Endodermal cell (in vitro differentiated cells): Measurements from ENCODE around the gene METTL25B. TPM values are rescaled to one million over a fixed set of nuclear protein-coding genes. Genes with fewer than 3 reads are reported as not detected.

Experiments used
- DNase-seq: peaks from one replicate; pipeline ENCODE4 v3.0.0-alpha.2; 2017
- H3K27ac ChIP-seq: 2 replicates; pipeline ENCODE4 v1.5.1; 2013; ENCODE audit warnings: mild to moderate bottlenecking, low read depth, low read length, moderate library complexity
- H3K27me3 ChIP-seq: 2 replicates; pipeline ENCODE4 v1.6.1; 2013; ENCODE audit warnings: mild to moderate bottlenecking, low read length, moderate library complexity; ENCODE audit not compliant: insufficient read depth, control insufficient read depth, poor library complexity, severe bottlenecking
- H3K36me3 ChIP-seq: 2 replicates; pipeline ENCODE4 v1.7.0; 2013; ENCODE audit warnings: mild to moderate bottlenecking, low read length, moderate library complexity; ENCODE audit not compliant: control insufficient read depth, insufficient read depth
- H3K4me1 ChIP-seq: one replicate; pipeline ENCODE4 v1.7.0; 2013; ENCODE audit warnings: low read length; ENCODE audit not compliant: control insufficient read depth, insufficient read depth
- H3K4me3 ChIP-seq: 2 replicates; pipeline ENCODE4 v1.5.1; 2013; ENCODE audit warnings: mild to moderate bottlenecking, low read length, moderate library complexity
- H3K9ac ChIP-seq: 2 replicates; pipeline ENCODE4 v1.6.1; 2013; ENCODE audit warnings: mild to moderate bottlenecking, low read length, moderate library complexity; ENCODE audit not compliant: poor library complexity, severe bottlenecking; ENCODE audit errors: extremely low read depth
- H3K9me3 ChIP-seq: 2 replicates; pipeline ENCODE4 v1.6.1; 2013; ENCODE audit warnings: mild to moderate bottlenecking, low read length, moderate library complexity; ENCODE audit not compliant: control insufficient read depth
- H3K27ac Mint-ChIP-seq: 2 replicates; pipeline ENCODE4 v1.8.0; 2020; ENCODE audit warnings: mixed read lengths
- H3K27me3 Mint-ChIP-seq: 2 replicates; pipeline ENCODE4 v1.8.0; 2021; ENCODE audit warnings: mild to moderate bottlenecking, mixed read lengths; ENCODE audit not compliant: insufficient read depth
- H3K36me3 Mint-ChIP-seq: 2 replicates; pipeline ENCODE4 v1.8.0; 2020; ENCODE audit warnings: low read depth, mixed read lengths
- H3K4me1 Mint-ChIP-seq: 2 replicates; pipeline ENCODE4 v1.8.0; 2020; ENCODE audit warnings: mixed read lengths
- H3K4me3 Mint-ChIP-seq: 2 replicates; pipeline ENCODE4 v1.8.0; 2020; ENCODE audit warnings: mild to moderate bottlenecking, moderate library complexity, mixed read lengths
- H3K9me3 Mint-ChIP-seq: 2 replicates; pipeline ENCODE4 v1.8.0; 2020; ENCODE audit warnings: mild to moderate bottlenecking, mixed read lengths
- WGBS, 2 experiments: methylation state at CpG; one replicate each; pipeline versions ENCODE4 v1.1.5 to v1.1.7; 2013; ENCODE audit warnings: missing lambda C conversion rate in 2 of 2, mixed read lengths in 1 of 2; ENCODE audit not compliant: insufficient coverage in 1 of 2, insufficient read length in 1 of 2; 5-methylcytosine and 5-hydroxymethylcytosine counted together
- total RNA-seq, 2 donors: library from RNA; stranded (reverse); fragmentation: NEBNext Ultra II Directional in 1 of 2; extraction: Animal tissue kit (Norgen Biotek cat#: 25700) in 1 of 2; gene quantifications; 2 replicates in 1 of 2; 3 replicates in 1 of 2; pipeline ENCODE4 v1.2.1, GENCODE V29; 2021
- TF ChIP-seq, protein P1 (sequence below): fragments of 200-600 bp; sonication (generic); conservative IDR thresholded peaks from 2 replicates; pipeline ENCODE4 v1.5.0; 2021; ENCODE audit warnings: antibody characterized with exemption, mild to moderate bottlenecking

METTL25B gene
- total RNA-seq, 2 donors from 2014 or later: 25.9 to 35.5 TPM

DNA sequence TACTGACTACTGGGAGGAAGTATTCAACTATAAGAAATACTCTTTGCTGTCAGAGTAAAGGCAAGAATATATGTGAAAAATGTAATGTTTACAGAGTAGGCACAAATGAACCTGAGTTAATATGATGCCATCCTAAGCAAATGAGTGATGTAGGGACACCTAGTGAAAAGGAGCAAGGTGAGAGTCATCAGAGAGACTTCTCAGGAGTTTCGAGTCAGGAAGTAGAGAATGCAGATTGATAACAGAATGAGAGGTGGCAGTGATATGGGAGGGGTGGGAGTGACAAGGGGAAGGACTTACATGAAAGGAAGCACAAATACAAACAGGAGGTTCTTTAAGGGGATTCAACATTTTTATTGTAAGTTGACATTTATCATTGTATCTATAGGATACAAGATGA lies 49.3 kb downstream of the METTL25B start:
- Mint-ChIP-seq H3K9me3 (no peaks in the 10 kb centered on the region), H3K27me3 (no peaks in the 10 kb centered on the region), H3K36me3 (peaks cover 30% of the 10 kb centered on the region), H3K4me1 (peaks cover 21% of the 10 kb centered on the region), H3K4me3 (no peak overlapping the region), H3K27ac (no peak overlapping the region)
- WGBS, 2 experiments: 63 to 75% methylated on average over 1 of the region's 1 CpG
- H3K4me3 ChIP-seq: no peak overlapping the region
- no peaks in the 10 kb centered on the region for H3K9me3 ChIP-seq
- DNase-seq: no peak
- H3K27ac ChIP-seq: no peak overlapping the region
- H3K4me1 ChIP-seq: peaks cover 4% of the 10 kb centered on the region
- no peaks in the 10 kb centered on the region for H3K27me3 ChIP-seq
- H3K9ac ChIP-seq: no peak overlapping the region
- H3K36me3 ChIP-seq: peaks cover 37% of the 10 kb centered on the region
- TF ChIP-seq, protein P1, sequence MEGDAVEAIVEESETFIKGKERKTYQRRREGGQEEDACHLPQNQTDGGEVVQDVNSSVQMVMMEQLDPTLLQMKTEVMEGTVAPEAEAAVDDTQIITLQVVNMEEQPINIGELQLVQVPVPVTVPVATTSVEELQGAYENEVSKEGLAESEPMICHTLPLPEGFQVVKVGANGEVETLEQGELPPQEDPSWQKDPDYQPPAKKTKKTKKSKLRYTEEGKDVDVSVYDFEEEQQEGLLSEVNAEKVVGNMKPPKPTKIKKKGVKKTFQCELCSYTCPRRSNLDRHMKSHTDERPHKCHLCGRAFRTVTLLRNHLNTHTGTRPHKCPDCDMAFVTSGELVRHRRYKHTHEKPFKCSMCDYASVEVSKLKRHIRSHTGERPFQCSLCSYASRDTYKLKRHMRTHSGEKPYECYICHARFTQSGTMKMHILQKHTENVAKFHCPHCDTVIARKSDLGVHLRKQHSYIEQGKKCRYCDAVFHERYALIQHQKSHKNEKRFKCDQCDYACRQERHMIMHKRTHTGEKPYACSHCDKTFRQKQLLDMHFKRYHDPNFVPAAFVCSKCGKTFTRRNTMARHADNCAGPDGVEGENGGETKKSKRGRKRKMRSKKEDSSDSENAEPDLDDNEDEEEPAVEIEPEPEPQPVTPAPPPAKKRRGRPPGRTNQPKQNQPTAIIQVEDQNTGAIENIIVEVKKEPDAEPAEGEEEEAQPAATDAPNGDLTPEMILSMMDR: no peak

DNA sequence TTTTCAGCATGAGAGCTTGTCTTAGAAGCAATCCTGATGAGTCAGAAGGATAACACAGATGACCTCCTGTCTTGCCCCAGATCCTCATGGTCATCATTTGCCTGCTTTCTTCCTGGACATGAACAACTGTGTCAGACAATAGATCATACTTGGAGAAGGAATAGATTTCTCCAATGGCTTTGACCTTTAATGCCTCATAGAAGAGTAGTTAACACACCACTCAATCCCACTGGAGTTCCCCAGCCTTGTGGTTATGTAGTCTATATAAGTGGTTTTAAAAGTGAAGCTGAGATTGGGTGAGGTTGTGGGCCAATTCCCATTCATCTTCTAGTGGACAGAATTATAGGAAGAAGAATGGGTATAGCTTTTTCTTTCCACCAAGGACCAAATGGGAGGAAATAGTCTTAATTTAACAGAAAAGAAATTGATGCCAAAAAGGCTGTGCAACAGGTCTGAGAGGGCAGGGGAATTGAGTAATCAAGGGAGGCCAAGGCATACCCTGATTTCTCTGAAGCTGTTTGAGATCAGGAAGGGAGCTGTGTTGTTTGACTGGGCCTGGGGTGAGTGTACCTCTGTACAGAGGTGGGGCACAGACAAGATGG lies 53.4 kb downstream of the METTL25B start:
- H3K27me3 ChIP-seq: no peaks in the 10 kb centered on the region
- Mint-ChIP-seq H3K9me3 (no peaks in the 10 kb centered on the region), H3K4me1 (peaks cover 11% of the 10 kb centered on the region), H3K36me3 (peaks cover 49% of the 10 kb centered on the region), H3K27me3 (no peaks in the 10 kb centered on the region), H3K4me3 (no peak overlapping the region), H3K27ac (peak overlapping the region; percentile 1)
- H3K4me3 ChIP-seq: no peak overlapping the region
- no peak for DNase-seq
- TF ChIP-seq, protein P1: no peak
- peaks cover 59% of the 10 kb centered on the region for H3K36me3 ChIP-seq
- no peak overlapping the region for H3K9ac ChIP-seq
- no peaks in the 10 kb centered on the region for H3K4me1 ChIP-seq
- no peaks in the 10 kb centered on the region for H3K9me3 ChIP-seq
- no peak overlapping the region for H3K27ac ChIP-seq

DNA sequence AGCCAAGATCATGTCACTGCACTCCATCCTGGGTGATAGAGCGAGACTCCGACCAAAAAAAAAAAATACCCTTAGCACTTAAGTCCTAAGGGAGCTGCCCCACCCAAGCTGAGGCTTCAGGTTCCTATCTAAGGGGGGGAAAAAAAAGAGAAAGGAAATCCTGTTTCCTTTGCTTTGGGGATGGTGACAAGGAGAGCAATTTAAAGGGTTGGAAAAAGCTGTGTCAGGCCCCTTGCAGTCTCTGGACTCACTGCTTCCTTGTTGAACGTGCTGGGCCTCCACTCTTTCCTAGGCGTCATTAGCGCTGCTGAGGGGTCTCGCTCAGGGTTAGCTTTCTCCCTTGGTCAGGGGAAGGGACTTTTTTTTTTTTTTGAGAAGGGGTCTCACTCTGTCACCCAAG lies 57.2 kb downstream of the METTL25B start:
- Mint-ChIP-seq H3K9me3 (no peaks in the 10 kb centered on the region), H3K36me3 (peaks cover 70% of the 10 kb centered on the region), H3K27me3 (no peaks in the 10 kb centered on the region), H3K4me3 (no peak overlapping the region), H3K27ac (no peak overlapping the region), H3K4me1 (peaks cover 9% of the 10 kb centered on the region)
- Histone ChIP-seq H3K27me3 (no peaks in the 10 kb centered on the region), H3K4me3 (no peak overlapping the region), H3K9me3 (no peaks in the 10 kb centered on the region), H3K27ac (no peak overlapping the region), H3K36me3 (peaks cover 75% of the 10 kb centered on the region), H3K9ac (no peak overlapping the region), H3K4me1 (no peaks in the 10 kb centered on the region)
- DNase-seq: no peak
- TF ChIP-seq, protein P1: no peak
- 96 to 100% methylated on average over 1 to 6 of the region's 6 CpGs for WGBS, 2 experiments

Other genes with a start within 250 kb of the METTL25B start
- gene MEF2D, start 227.7 kb upstream of the METTL25B start, total RNA-seq: 10 to 100 TPM; 10.5 to 12.8 TPM
- gene IQGAP3, start 155.9 kb upstream of the METTL25B start, total RNA-seq: 10 to 100 TPM; 28.6 to 36.9 TPM
- not detected for gene TTC24, start 148.7 kb upstream of the METTL25B start, total RNA-seq
- gene NAXE, start 136.7 kb upstream of the METTL25B start, total RNA-seq: 100 to 1,000 TPM in 1 of 2 donors, 10 to 100 TPM in 1; 96.0 to 129 TPM
- gene GPATCH4, start 127.0 kb upstream of the METTL25B start, total RNA-seq: 10 to 100 TPM; 23.0 to 34.4 TPM
- 1 to 10 TPM in 1 of 2 donors, under 1 TPM in 1; 0.42 to 2.8 TPM for gene HAPLN2, start 109.1 kb upstream of the METTL25B start, total RNA-seq
- under 1 TPM in 1 of 2 donors, not detected in 1; 0.31 TPM for gene BCAN, start 86.4 kb upstream of the METTL25B start, total RNA-seq
- 100 to 1,000 TPM in 1 of 2 donors, 10 to 100 TPM in 1; 65.8 to 103 TPM for gene NES, start 51.1 kb upstream of the METTL25B start, total RNA-seq
- gene CRABP2, start 22.9 kb upstream of the METTL25B start, total RNA-seq: 100 to 1,000 TPM; 243 to 780 TPM
- gene ISG20L2, start 297 bp downstream of the METTL25B start, total RNA-seq: 10 to 100 TPM; 37.2 to 39.9 TPM
- gene MRPL24, start 12.6 kb downstream of the METTL25B start, total RNA-seq: 10 to 100 TPM; 32.2 to 35.5 TPM
- 100 to 1,000 TPM; 493 to 495 TPM for gene HDGF, start 23.2 kb downstream of the METTL25B start, total RNA-seq
- 100 to 1,000 TPM; 108 to 111 TPM for gene PRCC, start 39.1 kb downstream of the METTL25B start, total RNA-seq
- gene SH2D2A, start 88.4 kb downstream of the METTL25B start, total RNA-seq: 1 to 10 TPM; 2.4 to 7.7 TPM
- under 1 TPM; 0.07 to 0.09 TPM for gene INSRR, start 130.6 kb downstream of the METTL25B start, total RNA-seq
- under 1 TPM; 0.44 to 0.82 TPM for gene NTRK1, start 132.4 kb downstream of the METTL25B start, total RNA-seq
- under 1 TPM; 0.29 to 0.53 TPM for gene PEAR1, start 165.2 kb downstream of the METTL25B start, total RNA-seq
- gene LRRC71, start 192.2 kb downstream of the METTL25B start, total RNA-seq: not detected